Left lung (tissue), 10 donors: ENCODE data around the gene OR51T1. TPM values are rescaled to one million over a fixed set of nuclear protein-coding genes. Genes with fewer than 3 reads are reported as not detected.

Experiments
- ATAC-seq: fragments of 200-7000 bp; cut with Tn5 transposase; one replicate; pipeline ENCODE4 v1.9.1; 2020; ENCODE audit warnings: moderate library complexity
- DNase-seq, 4 donors: peaks; one replicate each; pipeline ENCODE4 v3.0.0-alpha.2; 2013 to 2020
- H3K27ac ChIP-seq, 2 donors: fragments of 200-600 bp; sonication (generic) in 1 of 2; one replicate each; pipeline versions ENCODE4 v1.5.0 to v1.8.0; 2020 to 2021
- H3K27me3 ChIP-seq, 2 donors: fragments of 200-600 bp; sonication (generic) in 1 of 2; one replicate each; pipeline versions ENCODE4 v1.5.0 to v1.8.0; 2020 to 2021
- H3K36me3 ChIP-seq, 2 donors: fragments of 200-600 bp; sonication (generic) in 1 of 2; one replicate each; pipeline versions ENCODE4 v1.5.0 to v1.8.0; 2020 to 2021
- H3K4me1 ChIP-seq, 2 donors: fragments of 200-600 bp; one replicate each; pipeline ENCODE4 v1.8.0; 2021
- H3K4me3 ChIP-seq, 2 donors: fragments of 200-600 bp; sonication (generic) in 1 of 2; one replicate each; pipeline versions ENCODE4 v1.5.0 to v1.8.0; 2020 to 2021; ENCODE audit warnings: mild to moderate bottlenecking in 1 of 2
- H3K9me3 ChIP-seq, 2 donors: fragments of 200-600 bp; sonication (generic) in 1 of 2; one replicate each; pipeline versions ENCODE4 v1.5.0 to v1.8.0; 2020 to 2021
- intact Hi-C, 2 donors: fragments of 100-400 bp; cut with DNase I; formaldehyde crosslinking; loops; one replicate each; pipeline versions ENCODE4 v1.11.2 to v1.14.2; 2022
- polyA plus RNA-seq, 6 donors: library from polyadenylated mRNA; unstranded; fragments of 120-200 nt; gene quantifications; one replicate each; pipeline ENCODE4 v1.2.1, GENCODE V29; 2013; ENCODE audit not compliant: insufficient read length in 6 of 6
- total RNA-seq, 2 donors: library from RNA; stranded (reverse); fragmentation: NEBNext Ultra II Directional; extraction: Animal tissue kit (Norgen Biotek cat#: 25700); gene quantifications; one replicate each; pipeline ENCODE4 v1.2.1, GENCODE V29; 2021
- TF ChIP-seq, protein P1 (sequence below), 2 donors: fragments of 200-600 bp; sonication (generic) in 1 of 2; IDR thresholded peaks; one replicate each; pipeline versions ENCODE4 v1.5.0 to v1.8.0; 2021; ENCODE audit warnings: antibody characterized with exemption in 2 of 2
- donor health status: DM: no; HTN: yes; CAD: no.
- donor health status: DM: no; HTN: no; CAD: no.

Gene OR51T1
- total and polyA plus RNA-seq, 8 donors: not detected

DNA sequence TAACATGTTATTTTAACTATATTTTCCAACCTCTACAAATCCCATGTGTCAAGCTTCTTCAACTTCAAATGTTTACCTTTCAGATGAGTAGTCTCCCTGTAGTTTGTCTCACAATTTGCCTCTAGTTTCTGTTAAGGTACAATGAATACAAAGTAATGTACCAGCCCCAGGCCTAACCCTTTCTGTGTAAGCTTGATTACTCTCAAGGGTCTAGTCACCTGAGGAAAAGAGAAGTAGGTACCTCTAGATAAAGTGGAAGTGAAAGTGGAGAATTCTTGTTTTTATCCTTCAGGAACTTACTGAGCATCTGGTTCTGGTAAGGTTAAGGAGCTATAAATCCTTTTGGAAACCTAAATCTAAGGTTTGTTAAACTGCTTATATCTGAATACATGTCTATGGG is 21.8 kb downstream of the OR51T1 start, which contains the start of gene OR51A7:
OR51A7 (plus strand) TSS at position 300 of the 400 bp plus-strand sequence. CDS start 3,587 bp downstream, outside the sequence.
- TF ChIP-seq, protein P1, sequence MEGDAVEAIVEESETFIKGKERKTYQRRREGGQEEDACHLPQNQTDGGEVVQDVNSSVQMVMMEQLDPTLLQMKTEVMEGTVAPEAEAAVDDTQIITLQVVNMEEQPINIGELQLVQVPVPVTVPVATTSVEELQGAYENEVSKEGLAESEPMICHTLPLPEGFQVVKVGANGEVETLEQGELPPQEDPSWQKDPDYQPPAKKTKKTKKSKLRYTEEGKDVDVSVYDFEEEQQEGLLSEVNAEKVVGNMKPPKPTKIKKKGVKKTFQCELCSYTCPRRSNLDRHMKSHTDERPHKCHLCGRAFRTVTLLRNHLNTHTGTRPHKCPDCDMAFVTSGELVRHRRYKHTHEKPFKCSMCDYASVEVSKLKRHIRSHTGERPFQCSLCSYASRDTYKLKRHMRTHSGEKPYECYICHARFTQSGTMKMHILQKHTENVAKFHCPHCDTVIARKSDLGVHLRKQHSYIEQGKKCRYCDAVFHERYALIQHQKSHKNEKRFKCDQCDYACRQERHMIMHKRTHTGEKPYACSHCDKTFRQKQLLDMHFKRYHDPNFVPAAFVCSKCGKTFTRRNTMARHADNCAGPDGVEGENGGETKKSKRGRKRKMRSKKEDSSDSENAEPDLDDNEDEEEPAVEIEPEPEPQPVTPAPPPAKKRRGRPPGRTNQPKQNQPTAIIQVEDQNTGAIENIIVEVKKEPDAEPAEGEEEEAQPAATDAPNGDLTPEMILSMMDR (IDR thresholded peaks at IDR 0.05): no peak
- H3K9me3 ChIP-seq: no peaks in the 10 kb centered on the region
- ATAC-seq (peak; percentile 43), DNase-seq (peak in 1 of 4 donors; percentile 1)
- no peaks in the 10 kb centered on the region for H3K27me3 ChIP-seq
- no peaks in the 10 kb centered on the region for H3K36me3 ChIP-seq
- no peak within 1 kb of the TSS for H3K4me3 ChIP-seq
- no peaks in the 10 kb centered on the region for H3K4me1 ChIP-seq
- H3K27ac ChIP-seq: no peak within 1 kb of the TSS
- intact Hi-C loops: no loop called here

DNA sequence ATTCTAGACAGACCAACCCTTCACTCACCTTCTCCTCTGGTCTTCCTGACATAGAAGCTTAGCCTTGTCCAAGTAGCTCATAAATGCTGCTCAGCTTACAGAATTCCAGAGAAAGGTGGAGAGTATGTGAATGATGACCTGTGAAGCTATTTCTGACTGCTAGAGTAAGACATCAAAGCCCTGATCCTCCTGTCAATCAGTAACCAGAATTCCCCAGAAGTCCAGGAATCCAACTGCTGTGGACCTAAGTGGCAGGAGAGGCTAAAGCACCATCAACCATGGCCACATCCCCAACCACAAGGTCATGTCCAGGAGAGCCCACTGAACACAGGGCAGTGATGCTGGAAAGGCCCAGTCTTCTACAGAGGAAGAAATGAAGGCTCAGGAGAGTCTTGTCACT is 34.9 kb downstream of the OR51T1 start:
- TF ChIP-seq, protein P1 (IDR thresholded peaks at IDR 0.05): no peak
- Histone ChIP-seq H3K4me3 (no peak overlapping the region), H3K4me1 (no peaks in the 10 kb centered on the region), H3K27me3 (no peaks in the 10 kb centered on the region), H3K9me3 (no peaks in the 10 kb centered on the region), H3K36me3 (no peaks in the 10 kb centered on the region), H3K27ac (no peak overlapping the region)
- no peak for DNase-seq
- intact Hi-C loops: no loop called here
- no peak for ATAC-seq

DNA sequence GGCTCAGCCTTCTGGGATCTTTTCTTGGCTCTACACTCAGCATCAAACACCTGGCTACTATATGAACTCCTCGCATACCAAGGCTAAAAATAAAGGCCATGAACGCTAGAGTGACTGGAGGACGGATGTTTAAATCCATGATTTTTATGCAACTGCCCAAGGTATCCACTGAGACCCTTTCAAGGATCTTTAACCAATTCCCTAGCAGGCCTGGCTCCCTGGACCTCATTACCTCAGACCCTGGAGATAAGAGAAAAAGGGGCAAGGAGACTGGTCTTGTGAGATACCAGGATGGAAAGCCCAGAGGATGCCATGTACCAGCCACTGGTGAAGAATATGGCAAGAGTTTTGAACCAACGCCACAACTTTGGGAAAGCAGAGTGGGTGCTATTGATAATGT is 37.5 kb downstream of the OR51T1 start, which contains the start of gene OR51G2:
OR51G2 (minus strand) TSS at position 101 of the 400 bp plus-strand sequence. CDS start 3,687 bp downstream, outside the sequence.
- intact Hi-C loops: no loop called here

DNA sequence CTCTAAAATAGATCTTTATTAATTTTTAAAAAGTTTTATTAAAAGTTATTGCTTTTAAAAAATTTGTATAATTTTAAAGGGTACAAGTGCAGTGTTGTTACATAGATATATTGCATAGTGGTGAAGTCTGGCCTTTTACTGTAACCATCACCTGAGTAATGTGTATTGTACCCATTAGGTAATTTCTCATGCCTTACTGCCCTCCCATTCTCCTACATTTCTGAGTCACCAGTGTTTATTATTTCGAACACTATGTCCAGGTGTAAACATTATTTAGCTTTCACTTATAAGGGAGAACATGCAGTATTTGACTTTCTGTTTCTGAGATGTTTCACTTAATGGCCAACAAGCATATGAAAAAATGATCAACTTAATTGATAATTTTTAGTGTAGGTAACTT is 40.1 kb downstream of the OR51T1 start:
- TF ChIP-seq, protein P1 (IDR thresholded peaks at IDR 0.05): no peak
- Histone ChIP-seq H3K27me3 (no peaks in the 10 kb centered on the region), H3K4me3 (no peak overlapping the region), H3K9me3 (no peaks in the 10 kb centered on the region), H3K36me3 (no peaks in the 10 kb centered on the region), H3K27ac (no peak overlapping the region), H3K4me1 (no peaks in the 10 kb centered on the region)
- intact Hi-C loops: no loop called here
- DNase-seq: no peak
- no peak for ATAC-seq

More for the DNA sequence above, 37.5 kb downstream of the OR51T1 start, which contains the start of gene OR51G2:
- Histone ChIP-seq H3K4me3 (no peak within 1 kb of the TSS), H3K27ac (no peak within 1 kb of the TSS), H3K27me3 (no peaks in the 10 kb centered on the region), H3K9me3 (no peaks in the 10 kb centered on the region), H3K36me3 (no peaks in the 10 kb centered on the region), H3K4me1 (no peaks in the 10 kb centered on the region)
- TF ChIP-seq, protein P1 (IDR thresholded peaks at IDR 0.05): no peak
- no peak for DNase-seq
- ATAC-seq: no peak

DNA sequence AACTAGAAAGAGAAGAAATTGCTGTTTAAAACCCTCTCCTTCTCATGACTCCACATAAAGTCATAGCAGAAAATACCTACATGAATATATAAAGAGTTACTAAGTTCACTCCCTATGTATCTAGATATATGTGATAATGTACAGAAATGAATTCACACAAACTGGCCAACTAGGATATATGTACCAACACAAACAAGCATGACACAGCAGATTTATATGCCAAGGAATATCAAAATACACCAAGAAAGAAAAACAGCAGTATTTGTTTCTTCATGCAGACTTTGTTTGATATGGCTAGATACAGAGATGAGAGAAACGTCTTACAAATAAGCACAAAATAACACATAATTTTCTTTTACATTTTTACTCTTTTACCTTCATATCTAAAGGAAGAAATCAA is 40.6 kb downstream of the OR51T1 start:
- TF ChIP-seq, protein P1 (IDR thresholded peaks at IDR 0.05): no peak

More for the DNA sequence above, 40.6 kb downstream of the OR51T1 start:
- no peaks in the 10 kb centered on the region for H3K36me3 ChIP-seq
- DNase-seq (no peak), ATAC-seq (no peak)
- no peaks in the 10 kb centered on the region for H3K27me3 ChIP-seq
- no peaks in the 10 kb centered on the region for H3K9me3 ChIP-seq
- H3K4me1 ChIP-seq: no peaks in the 10 kb centered on the region
- H3K4me3 ChIP-seq: no peak overlapping the region
- H3K27ac ChIP-seq: no peak overlapping the region
- intact Hi-C loops: no loop called here
